Esophagus muscularis mucosa (tissue), 3 donors: ENCODE data around the gene DYNLRB1.

Experiments used
- CTCF ChIP-seq, 3 experiments: fragments of 200-600 bp in 2 of 3; fragments of 450-650 bp in 1 of 3; sonication (generic) in 2 of 3; IDR thresholded peaks; one replicate each; pipeline ENCODE4 v1.5.1; 2017 to 2019; ENCODE audit warnings: antibody characterized with exemption in 3 of 3, mild to moderate bottlenecking in 2 of 3, moderate library complexity in 1 of 3
- POLR2A ChIP-seq: fragments of 450-650 bp; IDR thresholded peaks from one replicate; pipeline ENCODE4 v1.6.1; 2017; ENCODE audit warnings: antibody characterized with exemption, moderate library complexity, mild to moderate bottlenecking, low read depth
- POLR2AphosphoS5 ChIP-seq, 2 donors: sonication (generic); formaldehyde crosslinking; IDR thresholded peaks; one replicate each; pipeline ENCODE4 v1.6.1; 2017; ENCODE audit warnings: antibody characterized with exemption in 2 of 2

GRCh38 chr20:34485068-34485634, 31.1 kb upstream of the DYNLRB1 start:
- TF ChIP-seq CTCF (IDR thresholded peaks at IDR 0.05): no peak
- no peak for TF ChIP-seq POLR2AphosphoS5 (IDR thresholded peaks at IDR 0.05)
- TF ChIP-seq POLR2A: no peak
